SU-DHL-6 (cell line): Measurements from ENCODE around the gene AJAP1.

ENCODE experiments used
- CTCF ChIP-seq: fragments of 200-600 bp; sonication (generic); IDR thresholded peaks from one replicate; pipeline ENCODE4 v1.5.1; 2017; ENCODE audit warnings: antibody characterized with exemption, mild to moderate bottlenecking, low read length, moderate library complexity; ENCODE audit not compliant: insufficient read depth, poor library complexity, severe bottlenecking
- EZH2phosphoT487 ChIP-seq: fragments of 200-600 bp; sonication (generic), shearing (Covaris generic); conservative IDR thresholded peaks from 2 replicates; pipeline ENCODE4 v1.6.1; 2018; ENCODE audit warnings: mild to moderate bottlenecking, antibody characterized with exemption, low read length, moderate library complexity, mixed read lengths

- TF ChIP-seq CTCF (no peak), EZH2phosphoT487 (no peak)
Observed at GRCh38 chr1:4768553-4768952, 114.1 kb downstream of the AJAP1 start.
